AG09319 (cell line): ENCODE data around the gene ZDHHC14.
A peak's percentile ranks its signal among the peaks of the same experiment; 100 is the strongest.

Experiments
- DNase-seq: peaks from one replicate; pipeline ENCODE4 v3.0.0-alpha.2; 2010; ENCODE audit warnings: low read depth; ENCODE audit errors: extremely low read depth
- TF ChIP-seq, protein P1 (sequence below): IDR thresholded peaks from 2 replicates; pipeline ENCODE4 v1.5.1; 2011; ENCODE audit warnings: low read depth, mild to moderate bottlenecking, inconsistent platforms, low read length, moderate library complexity

ZDHHC14 gene

DNA sequence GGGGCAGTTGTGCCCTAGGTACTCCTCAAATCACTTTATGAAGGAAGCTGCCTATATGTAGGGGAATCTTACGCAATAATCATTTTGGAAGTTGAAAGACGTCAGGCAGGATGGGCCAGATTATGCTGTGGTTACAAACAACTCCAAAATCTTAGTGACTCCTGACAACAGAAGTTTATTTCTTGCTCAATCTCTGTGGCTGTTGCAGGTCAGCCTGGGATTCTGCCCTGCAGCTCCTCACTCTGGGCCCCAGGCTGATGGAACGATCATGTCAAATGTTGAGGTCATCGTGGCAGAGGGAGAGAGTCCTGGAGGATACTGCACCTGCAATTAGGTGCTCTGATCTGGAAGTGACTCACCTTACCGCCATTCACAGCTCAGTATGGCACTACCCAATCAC is 88.4 kb downstream of the ZDHHC14 start:
- peak; percentile 25 for DNase-seq
- TF ChIP-seq, protein P1, sequence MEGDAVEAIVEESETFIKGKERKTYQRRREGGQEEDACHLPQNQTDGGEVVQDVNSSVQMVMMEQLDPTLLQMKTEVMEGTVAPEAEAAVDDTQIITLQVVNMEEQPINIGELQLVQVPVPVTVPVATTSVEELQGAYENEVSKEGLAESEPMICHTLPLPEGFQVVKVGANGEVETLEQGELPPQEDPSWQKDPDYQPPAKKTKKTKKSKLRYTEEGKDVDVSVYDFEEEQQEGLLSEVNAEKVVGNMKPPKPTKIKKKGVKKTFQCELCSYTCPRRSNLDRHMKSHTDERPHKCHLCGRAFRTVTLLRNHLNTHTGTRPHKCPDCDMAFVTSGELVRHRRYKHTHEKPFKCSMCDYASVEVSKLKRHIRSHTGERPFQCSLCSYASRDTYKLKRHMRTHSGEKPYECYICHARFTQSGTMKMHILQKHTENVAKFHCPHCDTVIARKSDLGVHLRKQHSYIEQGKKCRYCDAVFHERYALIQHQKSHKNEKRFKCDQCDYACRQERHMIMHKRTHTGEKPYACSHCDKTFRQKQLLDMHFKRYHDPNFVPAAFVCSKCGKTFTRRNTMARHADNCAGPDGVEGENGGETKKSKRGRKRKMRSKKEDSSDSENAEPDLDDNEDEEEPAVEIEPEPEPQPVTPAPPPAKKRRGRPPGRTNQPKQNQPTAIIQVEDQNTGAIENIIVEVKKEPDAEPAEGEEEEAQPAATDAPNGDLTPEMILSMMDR: no peak

DNA sequence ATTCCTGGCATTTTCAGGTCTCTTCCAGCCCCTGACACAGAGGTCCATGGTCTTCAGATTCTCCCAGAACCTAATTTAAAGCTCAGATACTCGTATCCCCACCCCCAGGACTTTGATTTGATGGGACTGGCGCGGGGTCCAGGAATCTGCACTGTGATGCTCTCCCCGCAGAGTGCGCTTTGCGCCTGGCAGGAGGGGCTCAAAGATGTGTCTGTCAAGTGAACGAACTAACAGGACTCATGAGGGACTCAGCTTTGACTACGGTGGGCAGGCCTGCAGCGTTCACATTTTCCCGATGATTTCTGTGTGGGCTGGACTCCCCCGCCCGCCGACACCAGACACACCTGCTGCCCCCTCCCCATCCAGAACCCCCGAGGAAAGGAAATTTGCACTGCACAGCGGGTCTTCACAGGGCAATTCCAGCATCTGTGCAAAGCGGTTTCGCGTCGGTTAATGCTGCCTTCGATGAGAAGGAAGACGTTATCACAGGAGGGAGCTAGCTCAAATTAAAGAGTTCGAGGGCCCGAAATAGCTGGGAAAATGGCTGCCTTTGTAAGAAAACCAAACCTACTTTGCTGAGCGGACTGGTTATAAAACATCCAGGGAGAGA is 90.2 kb downstream of the ZDHHC14 start:
- no peak for DNase-seq
- TF ChIP-seq, protein P1: no peak

DNA sequence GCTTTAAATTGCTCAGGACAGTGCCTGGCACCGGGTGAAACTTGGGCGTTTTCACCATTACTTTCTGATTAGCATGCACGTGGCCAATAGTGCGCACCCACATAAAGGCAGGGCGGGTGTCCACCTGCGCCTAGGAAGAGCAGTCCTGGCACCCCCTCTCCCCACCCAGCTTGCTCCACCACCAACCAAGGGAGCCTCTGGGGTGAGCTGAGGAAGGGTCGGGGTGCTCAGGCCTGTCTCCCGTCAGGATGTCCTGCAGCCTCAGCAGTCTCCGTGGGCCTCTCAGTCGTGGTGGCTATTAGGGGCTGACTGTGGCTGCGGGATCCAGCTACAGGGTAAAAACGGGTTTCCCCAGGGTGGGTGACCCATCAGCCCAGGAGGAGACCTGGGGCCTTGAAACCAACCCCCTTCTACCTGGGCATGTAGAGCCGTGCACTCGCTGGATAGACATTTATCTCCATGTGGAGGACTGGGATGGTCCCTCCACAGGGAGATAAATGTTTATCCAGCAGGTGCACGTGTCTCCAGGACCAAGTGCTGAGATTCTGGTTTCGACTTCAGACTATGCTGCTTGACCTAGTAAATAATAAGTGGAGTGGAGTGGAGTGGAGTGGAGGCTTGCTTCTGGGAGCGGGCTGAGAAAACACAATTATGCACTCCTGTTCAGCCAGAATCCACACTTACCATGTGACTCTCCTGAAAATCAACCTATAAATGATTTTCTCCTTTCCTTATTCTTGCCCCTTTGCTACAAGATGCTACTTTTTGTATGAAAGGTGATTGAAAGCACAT is 91.1 kb downstream of the ZDHHC14 start:
- no peak for DNase-seq
- TF ChIP-seq, protein P1: no peak

DNA sequence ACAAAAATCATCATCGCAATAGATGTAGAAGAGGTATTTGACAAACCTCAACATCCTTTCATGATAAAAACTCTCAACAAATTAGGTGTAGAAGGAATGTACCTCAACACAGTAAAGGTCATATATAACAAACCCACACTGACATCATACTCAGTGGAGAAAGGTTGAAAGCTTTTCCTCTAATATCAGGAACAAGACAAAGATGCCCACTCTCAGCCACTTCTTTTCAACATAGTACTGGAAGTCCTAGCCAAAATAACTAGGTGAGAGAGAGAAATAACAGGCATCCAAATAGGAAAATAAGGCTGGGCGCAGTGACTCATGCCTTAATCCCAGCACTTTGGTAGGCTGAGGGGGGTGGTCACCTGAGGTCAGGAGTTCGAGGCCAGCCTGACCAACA is 95.8 kb downstream of the ZDHHC14 start:
- TF ChIP-seq, protein P1: no peak
- no peak for DNase-seq

DNA sequence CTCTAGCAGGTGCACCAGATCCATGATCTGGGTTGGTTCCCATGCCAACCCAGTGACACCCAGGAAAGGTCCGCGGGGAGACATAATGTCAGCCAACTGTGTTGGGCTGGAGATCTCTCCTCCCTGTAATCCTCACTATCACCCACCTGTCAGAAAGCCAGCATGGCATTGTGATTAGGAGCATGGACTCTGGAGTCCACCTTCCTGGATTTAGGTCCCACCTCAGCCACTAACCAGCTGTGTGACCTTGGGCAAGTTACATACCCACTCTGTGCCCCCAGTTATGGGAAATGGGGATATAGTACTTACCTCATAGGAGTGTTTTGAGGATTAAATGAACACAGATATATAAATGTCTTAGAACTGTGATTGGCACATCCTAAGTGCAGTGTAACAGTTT is 97.9 kb downstream of the ZDHHC14 start:
- TF ChIP-seq, protein P1: no peak

DNA sequence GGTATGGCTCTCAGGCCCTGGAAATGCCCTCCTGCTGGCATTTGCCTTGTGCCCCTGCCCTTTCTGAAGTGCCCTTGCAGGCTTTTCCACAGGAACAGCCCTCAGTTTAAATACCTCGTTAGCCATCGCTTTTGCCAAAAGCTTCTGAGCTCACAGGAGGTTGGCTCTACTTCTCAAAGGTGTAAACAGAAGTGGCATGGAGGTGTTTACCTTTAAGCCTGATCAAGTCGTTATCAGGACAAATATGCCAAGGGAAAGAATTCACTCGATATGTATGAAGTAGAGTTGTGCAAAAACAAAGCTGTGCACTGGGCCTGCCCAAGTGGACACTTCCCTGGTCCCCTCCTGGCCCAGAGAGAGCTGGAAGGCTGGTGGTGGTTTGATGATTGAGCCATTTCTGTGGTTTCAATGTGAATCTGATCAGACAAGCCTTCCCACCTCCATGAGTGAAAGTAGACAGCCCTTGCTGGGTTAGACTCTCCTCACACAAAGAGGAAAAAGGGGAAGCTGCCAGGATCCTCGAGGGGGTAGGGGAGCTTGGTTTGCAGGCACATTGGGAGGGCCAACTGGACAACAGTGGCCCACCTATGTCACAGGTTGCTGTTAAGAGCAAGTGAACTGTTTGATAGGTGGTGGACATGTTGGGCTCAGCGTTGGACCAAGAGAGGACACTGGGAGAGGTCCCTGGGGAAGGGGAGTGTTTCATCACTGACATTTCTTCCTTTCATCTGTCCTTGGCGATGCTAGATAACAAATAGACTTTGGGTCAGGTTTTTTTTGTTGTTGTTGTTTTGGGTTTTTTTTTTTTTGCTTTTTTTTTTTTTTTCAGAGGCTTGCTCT is 98.7 kb downstream of the ZDHHC14 start:
- no peak for DNase-seq
- TF ChIP-seq, protein P1: no peak

More for the DNA sequence above, 97.9 kb downstream of the ZDHHC14 start:
- DNase-seq: no peak
